IMR-90 (cell line): Measurements from ENCODE around the gene ECHS1. TPM values are rescaled to one million over a fixed set of nuclear protein-coding genes. Genes with fewer than 3 reads are reported as not detected.

ENCODE experiments used
- NFE2L2 ChIP-seq: fragments of 150-350 bp; IDR thresholded peaks from 2 replicates; pipeline ENCODE4 v1.6.1; 2016; ENCODE audit warnings: low read depth, mild to moderate bottlenecking, low read length
- RCOR1 ChIP-seq: IDR thresholded peaks from 2 replicates; pipeline ENCODE4 v1.6.1; 2012; ENCODE audit warnings: mild to moderate bottlenecking, low read length, improper control_type of control experiment; ENCODE audit not compliant: insufficient replicate concordance
- RFX5 ChIP-seq: IDR thresholded peaks from 2 replicates; pipeline ENCODE4 v1.8.0; 2012; ENCODE audit warnings: low read depth, mild to moderate bottlenecking, low read length, moderate library complexity
- polyA plus RNA-seq, 3 experiments: library from polyadenylated mRNA; depleted of rRNA; stranded (reverse); fragments of >200 nt; gene quantifications; 2 replicates each; pipeline ENCODE4 v1.2.3, GENCODE V29; 2012; ENCODE audit warnings: low replicate concordance in 1 of 3
- total RNA-seq: library from RNA; depleted of rRNA; stranded (reverse); fragments of >200 nt; gene quantifications from 2 replicates; pipeline ENCODE4 v1.2.3, GENCODE V29; 2012
- TF ChIP-seq, protein P1 (sequence below): fragments of 150-350 bp; IDR thresholded peaks from 2 replicates; pipeline ENCODE4 v1.6.1; 2017; ENCODE audit warnings: mild to moderate bottlenecking, antibody characterized with exemption, low read length, low read depth

ECHS1 gene
- total and polyA plus RNA-seq, 2 of the 4 experiments (the other 2 are of a cell fraction): 60.8 to 84.2 TPM

DNA sequence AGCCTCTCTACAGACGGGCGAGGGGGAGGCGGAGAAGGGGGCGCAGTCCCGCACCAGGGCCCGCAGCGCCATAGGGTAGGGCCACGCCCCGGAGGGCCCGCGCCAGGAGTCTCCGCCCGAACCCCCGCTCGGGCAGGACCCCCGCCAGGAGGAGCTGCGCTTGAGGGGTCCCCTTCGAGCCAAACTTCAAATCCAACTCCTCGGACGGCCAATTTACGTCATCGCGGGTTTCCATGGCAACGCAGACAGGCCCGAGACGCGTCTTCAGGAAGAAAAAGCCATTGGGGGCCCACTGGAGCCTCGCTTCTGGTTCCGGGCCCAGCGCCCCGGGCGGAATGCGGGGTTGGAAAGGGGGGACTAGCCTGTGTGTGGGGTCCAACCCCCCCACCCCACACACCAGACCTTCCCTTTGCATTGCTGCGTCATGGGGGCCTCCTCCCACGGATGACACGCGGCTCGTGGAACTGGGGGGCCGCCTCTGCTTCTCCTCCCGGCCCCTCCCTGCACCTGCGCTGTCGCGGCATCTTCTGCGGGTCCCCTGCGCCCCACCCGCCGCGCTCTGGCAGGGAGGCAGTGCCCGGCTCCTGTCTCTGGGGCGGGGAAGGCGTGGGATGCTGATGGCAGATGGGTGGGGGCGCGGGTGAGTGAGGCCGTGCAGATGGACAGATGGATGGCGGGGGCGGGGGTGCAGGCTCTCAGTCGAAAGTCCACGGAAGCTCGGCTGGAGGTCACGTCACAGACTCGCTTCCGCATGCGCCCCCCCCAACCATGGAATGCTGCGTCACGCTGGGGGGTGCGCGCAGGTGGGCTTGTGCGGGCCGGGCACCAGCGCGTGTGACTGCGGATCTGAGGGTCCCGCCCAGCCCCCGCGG lies 37.7 kb downstream of the ECHS1 start (continued):
- TF ChIP-seq, protein P1, sequence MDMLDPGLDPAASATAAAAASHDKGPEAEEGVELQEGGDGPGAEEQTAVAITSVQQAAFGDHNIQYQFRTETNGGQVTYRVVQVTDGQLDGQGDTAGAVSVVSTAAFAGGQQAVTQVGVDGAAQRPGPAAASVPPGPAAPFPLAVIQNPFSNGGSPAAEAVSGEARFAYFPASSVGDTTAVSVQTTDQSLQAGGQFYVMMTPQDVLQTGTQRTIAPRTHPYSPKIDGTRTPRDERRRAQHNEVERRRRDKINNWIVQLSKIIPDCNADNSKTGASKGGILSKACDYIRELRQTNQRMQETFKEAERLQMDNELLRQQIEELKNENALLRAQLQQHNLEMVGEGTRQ: no peak
- TF ChIP-seq RFX5 (no peak), NFE2L2 (no peak), RCOR1 (no peak)
